HEK293T (cell line): ENCODE measurements around the gene PDGFA.

ENCODE experiments used
- BHLHE40 ChIP-seq: fragments of 450-650 bp; IDR thresholded peaks from 2 replicates; pipeline ENCODE4 v1.6.1; 2016; ENCODE audit warnings: mild to moderate bottlenecking, moderate library complexity, borderline replicate concordance
- ELF4 ChIP-seq: fragments of 450-650 bp; IDR thresholded peaks from 2 replicates; pipeline ENCODE4 v1.6.1; 2017; ENCODE audit warnings: antibody characterized with exemption
- FOXA1 ChIP-seq: fragments of 450-650 bp; IDR thresholded peaks from 2 replicates; pipeline ENCODE4 v1.6.1; 2016; ENCODE audit warnings: mild to moderate bottlenecking
- FOXK2 ChIP-seq: fragments of 450-650 bp; IDR thresholded peaks from 2 replicates; pipeline ENCODE4 v1.6.1; 2016; ENCODE audit warnings: mild to moderate bottlenecking
- FOXM1 ChIP-seq: fragments of 450-650 bp; IDR thresholded peaks from 2 replicates; pipeline ENCODE4 v1.6.1; 2017; ENCODE audit warnings: mild to moderate bottlenecking, borderline replicate concordance
- HDGF ChIP-seq: fragments of 450-650 bp; IDR thresholded peaks from 2 replicates; pipeline ENCODE4 v1.6.1; 2017; ENCODE audit warnings: antibody characterized with exemption, borderline replicate concordance
- L3MBTL2 ChIP-seq: fragments of 450-650 bp; conservative IDR thresholded peaks from 2 replicates; pipeline ENCODE4 v1.6.1; 2016; ENCODE audit warnings: mild to moderate bottlenecking
- NFRKB ChIP-seq: fragments of 450-650 bp; IDR thresholded peaks from 2 replicates; pipeline ENCODE4 v1.6.1; 2016; ENCODE audit warnings: mild to moderate bottlenecking, moderate library complexity
- PKNOX1 ChIP-seq: fragments of 450-650 bp; IDR thresholded peaks from 2 replicates; pipeline ENCODE4 v1.6.1; 2016
- SP1 ChIP-seq: fragments of 450-650 bp; IDR thresholded peaks from 2 replicates; pipeline ENCODE4 v1.6.1; 2017
- SUZ12 ChIP-seq: fragments of 450-650 bp; IDR thresholded peaks from 2 replicates; pipeline ENCODE4 v1.6.1; 2016; ENCODE audit warnings: mild to moderate bottlenecking
- TARDBP ChIP-seq: fragments of 450-650 bp; IDR thresholded peaks from 2 replicates; pipeline ENCODE4 v1.6.1; 2016
- ZNF384 ChIP-seq: fragments of 450-650 bp; IDR thresholded peaks from 2 replicates; pipeline ENCODE4 v1.6.1; 2016

- TF ChIP-seq NFRKB (no peak), SUZ12 (no peak), ELF4 (no peak), BHLHE40 (no peak), FOXM1 (no peak), L3MBTL2 (no peak), FOXK2 (no peak), SP1 (no peak), FOXA1 (no peak), PKNOX1 (no peak), TARDBP (no peak), HDGF (no peak), ZNF384 (no peak)
Measured at GRCh38 chr7:516216-516605, 3.4 kb downstream of the PDGFA start.
